ENCODE data around the gene TTYH3.

DNA sequence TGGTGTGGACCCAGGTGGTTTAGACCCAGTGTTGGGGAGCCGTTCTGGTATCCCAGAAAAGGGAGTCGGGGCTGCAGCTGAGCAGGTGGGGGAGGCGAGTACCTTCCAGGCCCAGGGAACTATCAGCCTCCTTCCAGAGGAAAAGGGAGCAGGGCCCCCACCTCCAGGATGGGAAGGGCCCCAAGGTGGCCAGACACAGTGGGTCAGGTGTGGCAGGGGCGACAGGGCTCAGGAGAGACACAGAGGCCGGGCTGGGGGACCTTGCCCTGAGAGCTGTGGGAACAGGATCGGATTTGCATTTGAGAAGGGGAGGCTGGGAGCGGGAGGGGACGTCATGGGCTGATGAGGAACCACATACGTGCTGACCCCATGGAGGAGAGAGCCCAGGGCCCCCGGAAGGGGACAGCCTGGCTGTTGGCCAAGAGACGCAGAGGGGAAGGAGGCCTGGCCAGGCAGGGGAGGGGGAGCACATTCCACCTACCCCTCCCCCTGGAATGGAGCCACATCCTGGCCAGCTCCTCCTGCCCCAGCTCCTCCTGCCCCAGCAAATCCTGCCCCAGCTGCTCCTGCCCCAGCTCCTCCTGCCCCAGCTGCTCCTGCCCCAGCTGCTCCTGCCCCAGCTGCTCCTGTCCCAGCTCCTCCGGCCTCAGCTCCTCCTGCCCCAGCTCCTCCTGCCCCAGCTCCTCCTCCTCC lies 9.7 kb upstream of the TTYH3 start:
- TF ChIP-seq GATA3 (IDR thresholded peaks at IDR 0.05; ENCODE audit: low read depth, low read length) (no peak), GATA2 (IDR thresholded peaks at IDR 0.05; ENCODE audit: low read depth, low read length) (no peak)
